Esophagus (tissue), 2 donors: ENCODE measurements around the gene SEMA6C. TPM values are rescaled to one million over a fixed set of nuclear protein-coding genes. Genes with fewer than 3 reads are reported as not detected.
A peak's percentile ranks its signal among the peaks of the same experiment; 100 is the strongest.

Source experiments
- H3K27ac ChIP-seq, 2 donors: one replicate each; pipeline ENCODE4 v1.5.1; 2013; ENCODE audit warnings: low read depth in 2 of 2, mild to moderate bottlenecking in 2 of 2, inconsistent platforms in 1 of 2, low read length in 1 of 2, moderate library complexity in 1 of 2
- H3K27me3 ChIP-seq, 2 donors: one replicate each; pipeline ENCODE4 v1.6.1; 2013; ENCODE audit warnings: low read length in 2 of 2, control low read depth in 1 of 2, mild to moderate bottlenecking in 1 of 2; ENCODE audit not compliant: insufficient read depth in 2 of 2, control insufficient read depth in 1 of 2
- H3K36me3 ChIP-seq, 2 donors: one replicate each; pipeline ENCODE4 v1.6.1; 2013; ENCODE audit warnings: low read length in 1 of 2; ENCODE audit not compliant: control insufficient read depth in 2 of 2, insufficient read depth in 2 of 2
- H3K4me1 ChIP-seq, 2 donors: one replicate each; pipeline ENCODE4 v1.6.1; 2013; ENCODE audit warnings: low read length in 1 of 2; ENCODE audit not compliant: control insufficient read depth in 2 of 2, insufficient read depth in 2 of 2
- H3K4me3 ChIP-seq, 2 donors: one replicate each; pipeline ENCODE4 v1.5.1; 2013; ENCODE audit warnings: low read length in 2 of 2, mild to moderate bottlenecking in 2 of 2, low read depth in 1 of 2, moderate library complexity in 1 of 2
- H3K9me3 ChIP-seq, 2 donors: one replicate each; pipeline ENCODE4 v1.6.1; 2013; ENCODE audit warnings: mild to moderate bottlenecking in 2 of 2, low read depth in 1 of 2, low read length in 1 of 2, moderate library complexity in 1 of 2; ENCODE audit not compliant: control insufficient read depth in 2 of 2, insufficient read depth in 1 of 2
- whole genome bisulfite sequencing, 2 donors: extraction: QIAGEN DNeasy Blood & Tissue Kit; methylation state at CpG; one replicate each; pipeline ENCODE4 v1.1.7; 2013; 5-methylcytosine and 5-hydroxymethylcytosine counted together
- polyA plus RNA-seq, 2 donors: library from polyadenylated mRNA; stranded (reverse); fragments of 200-250 nt; gene quantifications; one replicate each; pipeline ENCODE4 v1.2.3, GENCODE V29; 2013
- donor health status: healthy with polysubstance abuse.
- donor health status: Bipolar disorder and iron deficiency.

Gene SEMA6C
- polyA plus RNA-seq, 2 donors = 3.3 to 7.2 TPM

DNA sequence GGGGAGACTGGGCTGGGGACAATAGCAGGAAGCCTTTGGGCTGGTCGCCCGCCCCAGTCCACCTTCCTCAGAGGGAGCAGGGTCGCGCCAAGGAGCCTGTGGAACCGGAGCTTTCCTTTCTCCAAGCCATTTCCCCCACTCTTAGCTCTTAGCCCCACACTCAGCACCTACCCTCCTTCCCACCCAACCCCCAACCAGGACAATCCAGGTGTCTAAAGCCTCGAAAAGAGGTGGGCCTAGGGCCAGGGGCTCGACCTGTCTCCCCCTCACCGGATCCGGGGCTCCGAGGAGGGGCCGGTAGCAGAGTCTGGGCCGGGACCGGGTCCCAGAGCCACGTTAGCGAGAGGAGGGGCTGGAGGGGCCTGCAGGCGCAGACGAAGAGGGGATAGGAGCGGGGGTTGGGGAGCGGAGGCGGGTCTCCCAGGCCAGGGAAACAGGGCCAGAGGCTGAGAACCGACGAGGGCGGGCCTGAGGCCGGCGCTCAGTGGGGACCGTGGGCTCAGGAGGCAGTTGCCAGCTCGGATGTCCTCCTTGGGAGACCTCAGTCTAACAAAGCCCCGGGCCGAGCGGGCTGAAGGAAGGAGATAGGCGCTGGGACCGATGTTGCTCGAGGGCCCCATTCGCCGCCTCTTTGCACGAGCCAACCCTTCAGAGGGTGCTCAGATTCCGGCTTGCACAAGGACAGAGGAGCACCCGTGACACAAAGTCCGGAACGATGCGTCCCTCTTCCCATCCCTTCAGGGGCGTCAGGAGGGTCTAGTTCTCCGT, 943 bp downstream of the SEMA6C start:
- no peaks in the 10 kb centered on the region for H3K36me3 ChIP-seq
- H3K27me3 ChIP-seq = no peaks in the 10 kb centered on the region
- no peaks in the 10 kb centered on the region for H3K9me3 ChIP-seq
- H3K27ac ChIP-seq = peak overlapping the region in 1 of 2 donors; percentile 35
- WGBS, 2 donors = 20% methylated on average over 42 to 43 of the region's 43 CpGs
- H3K4me1 ChIP-seq = peaks cover 0 to 11% of the 10 kb centered on the region in 2 donors
- peak overlapping the region; percentile 69 for H3K4me3 ChIP-seq

DNA sequence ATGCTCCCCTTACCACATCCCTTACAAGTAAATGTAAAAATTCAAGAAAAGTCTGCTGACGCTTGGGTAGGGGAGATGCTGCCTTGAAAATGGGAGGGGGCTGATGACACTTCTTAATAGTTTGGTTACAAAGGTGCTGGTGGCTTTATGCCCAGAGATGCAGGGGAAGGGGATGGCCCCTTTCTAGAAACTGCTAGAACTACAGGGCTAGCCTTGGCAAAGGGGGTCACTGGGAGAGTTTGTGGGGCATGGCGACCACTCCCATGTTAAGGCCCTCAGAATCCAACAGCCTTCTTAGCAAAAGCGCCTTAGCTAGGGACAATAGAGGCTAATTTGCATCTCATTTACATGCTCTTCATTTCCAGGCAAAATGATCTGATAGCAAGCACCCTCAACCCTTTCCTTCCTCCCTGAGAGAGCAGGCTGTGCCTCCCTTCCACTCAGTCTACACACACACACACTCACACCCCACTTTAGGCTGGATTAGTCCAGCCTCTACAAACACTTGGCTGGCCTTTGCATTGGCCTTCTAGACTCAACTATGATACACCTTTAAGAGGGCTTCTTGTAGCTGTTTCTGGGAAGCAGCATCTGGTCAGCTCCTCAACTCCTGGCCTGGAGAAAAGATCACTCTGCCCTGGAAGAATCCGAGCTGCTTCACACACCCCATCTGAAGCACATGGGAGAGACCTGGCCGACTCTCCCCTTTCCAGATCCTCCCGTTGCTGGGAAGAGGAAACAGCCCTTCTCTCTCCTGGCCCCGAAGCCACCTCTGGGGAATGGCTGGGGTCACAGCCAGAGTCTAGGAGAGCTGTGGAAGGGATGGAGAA, 1.7 kb downstream of the SEMA6C start:
- Histone ChIP-seq H3K27ac (peak overlapping the region in 1 of 2 donors; percentile 35), H3K9me3 (no peaks in the 10 kb centered on the region), H3K36me3 (peaks cover 0 to 1% of the 10 kb centered on the region in 2 donors), H3K4me3 (peak overlapping the region in 1 of 2 donors; percentile 69), H3K4me1 (peaks cover 0 to 11% of the 10 kb centered on the region in 2 donors), H3K27me3 (no peaks in the 10 kb centered on the region)
- 67 to 73% methylated on average over 7 of the region's 7 CpGs for WGBS, 2 donors

DNA sequence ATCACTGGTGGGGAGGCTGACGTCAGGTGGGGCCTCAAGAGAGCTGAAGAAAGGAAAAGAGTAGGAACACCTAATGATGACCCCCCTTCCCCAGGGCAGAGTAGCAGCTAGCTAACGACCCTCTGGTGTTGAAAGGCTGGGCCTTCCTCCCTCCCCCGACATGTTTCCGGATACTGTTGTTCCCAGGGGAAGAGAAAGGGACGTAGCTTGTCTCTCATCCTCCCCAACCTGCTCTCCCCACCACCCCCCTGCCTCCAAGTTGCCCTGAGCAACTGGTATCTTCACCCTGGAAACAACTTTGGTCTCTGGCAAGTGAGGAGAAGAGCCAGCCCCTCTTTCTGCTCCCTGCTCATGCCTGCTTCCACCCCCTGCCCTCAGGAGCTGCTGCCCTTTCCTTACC, 2.4 kb downstream of the SEMA6C start:
- Histone ChIP-seq H3K9me3 (no peaks in the 10 kb centered on the region), H3K27me3 (no peaks in the 10 kb centered on the region), H3K4me1 (peaks cover 0 to 11% of the 10 kb centered on the region in 2 donors), H3K36me3 (peaks cover 0 to 1% of the 10 kb centered on the region in 2 donors), H3K4me3 (no peak overlapping the region), H3K27ac (no peak overlapping the region)
- 71 to 74% methylated on average over 5 of the region's 5 CpGs for WGBS, 2 donors

- H3K27me3 ChIP-seq = no peaks in the 10 kb centered on the region
- H3K9me3 ChIP-seq = no peaks in the 10 kb centered on the region
- peak overlapping the region in 1 of 2 donors; percentile 18 for H3K27ac ChIP-seq
- H3K4me3 ChIP-seq = no peak overlapping the region
- H3K36me3 ChIP-seq = peaks cover 0 to 1% of the 10 kb centered on the region in 2 donors
- H3K4me1 ChIP-seq = peaks cover 0 to 11% of the 10 kb centered on the region in 2 donors
- 71 to 78% methylated on average over 7 of the region's 7 CpGs for WGBS, 2 donors
Observed at GRCh38 chr1:151143057-151143435, 3.4 kb downstream of the SEMA6C start.

DNA sequence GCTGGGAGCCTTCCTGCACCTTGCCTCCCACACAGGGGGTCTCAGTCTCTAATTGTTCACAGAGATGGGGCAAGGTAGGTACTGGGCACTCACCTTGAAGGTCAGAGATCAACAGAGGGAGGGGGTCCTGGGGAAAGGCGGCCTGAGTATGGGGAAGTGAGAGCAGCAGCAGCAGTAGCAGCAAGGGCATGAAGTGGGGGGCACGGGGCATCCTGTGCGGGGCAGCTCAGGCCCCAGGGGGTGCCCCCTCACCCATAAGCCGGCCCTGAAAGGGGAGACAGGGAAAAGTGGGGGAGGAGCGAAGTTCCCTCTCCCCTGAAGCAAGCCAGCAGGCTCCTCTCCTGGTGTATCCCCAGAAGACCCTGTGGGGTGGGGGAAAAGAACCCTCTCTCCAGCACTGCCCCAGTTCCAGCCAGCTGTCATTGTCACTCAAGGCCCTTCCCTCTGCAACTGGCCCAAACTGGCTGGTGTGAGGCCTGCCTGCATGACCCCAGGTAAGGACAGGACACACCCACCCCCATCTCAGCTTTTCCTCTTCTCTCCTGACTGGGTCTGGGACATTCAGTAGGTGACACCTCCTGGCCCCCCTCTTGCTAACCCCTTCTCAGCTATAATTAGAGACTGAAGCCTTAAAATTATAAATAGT, 3.9 kb downstream of the SEMA6C start:
- H3K27me3 ChIP-seq = no peaks in the 10 kb centered on the region
- H3K36me3 ChIP-seq = peaks cover 0 to 1% of the 10 kb centered on the region in 2 donors
- no peak overlapping the region for H3K4me3 ChIP-seq
- H3K9me3 ChIP-seq = no peaks in the 10 kb centered on the region
- H3K27ac ChIP-seq = no peak overlapping the region
- 76 to 82% methylated on average over 5 of the region's 5 CpGs for WGBS, 2 donors
- H3K4me1 ChIP-seq = peaks cover 0 to 11% of the 10 kb centered on the region in 2 donors

- WGBS, 2 donors = 93% methylated on average over 7 of the region's 7 CpGs
- H3K9me3 ChIP-seq = no peaks in the 10 kb centered on the region
- H3K27me3 ChIP-seq = no peaks in the 10 kb centered on the region
- H3K27ac ChIP-seq = no peak overlapping the region
- peaks cover 0 to 1% of the 10 kb centered on the region in 2 donors for H3K36me3 ChIP-seq
- H3K4me3 ChIP-seq = no peak overlapping the region
- no peaks in the 10 kb centered on the region for H3K4me1 ChIP-seq
Observed at GRCh38 chr1:151137789-151138188, 8.6 kb downstream of the SEMA6C start.

DNA sequence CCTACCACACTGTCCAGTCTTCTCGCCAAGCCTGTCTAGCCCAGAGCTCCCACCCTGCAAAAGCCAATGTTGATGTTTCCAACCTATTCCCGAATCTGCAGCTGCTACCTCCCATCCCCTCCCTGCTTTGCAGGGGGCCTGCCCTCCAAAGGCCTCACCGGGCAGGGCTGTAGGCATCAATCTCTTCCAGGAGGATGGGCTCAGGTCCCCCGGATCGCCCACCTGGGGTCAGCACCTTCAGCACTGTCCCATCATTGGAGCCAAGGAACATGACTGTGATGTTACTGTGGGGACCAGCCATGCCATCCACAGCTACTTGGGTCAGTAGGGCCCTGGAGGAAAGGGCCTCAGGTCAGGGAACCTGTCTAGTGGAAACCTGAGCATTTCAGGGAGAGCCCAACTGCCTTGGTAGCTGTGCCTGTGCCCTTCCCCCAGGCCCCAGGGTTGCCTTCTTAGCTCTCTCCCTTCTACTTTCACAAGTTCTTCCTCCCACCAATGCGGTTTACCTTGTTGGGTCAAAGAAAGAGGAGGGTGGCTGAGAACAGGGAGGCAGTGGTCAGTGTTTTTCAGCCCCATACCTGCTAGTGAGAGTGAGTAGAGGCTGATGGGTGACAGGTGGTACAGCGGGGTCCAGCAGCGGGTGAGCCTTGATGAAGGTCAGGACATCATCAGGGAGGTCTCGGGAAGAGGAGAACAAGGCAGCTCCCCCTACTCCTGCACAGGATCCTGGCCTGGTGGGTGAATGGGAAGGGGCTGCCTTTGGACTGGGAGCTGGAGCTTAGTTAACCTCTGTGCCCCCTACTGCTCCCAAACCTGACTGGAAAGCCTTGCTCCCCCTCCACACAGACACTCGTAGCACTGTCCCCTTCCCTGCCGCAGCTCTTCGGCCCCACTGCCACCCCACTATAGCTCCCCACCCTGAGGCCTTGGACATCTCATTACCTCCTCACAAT, 10.7 kb downstream of the SEMA6C start:
- Histone ChIP-seq H3K4me3 (no peak overlapping the region), H3K36me3 (peaks cover 0 to 1% of the 10 kb centered on the region in 2 donors), H3K27ac (no peak overlapping the region), H3K9me3 (no peaks in the 10 kb centered on the region), H3K4me1 (no peaks in the 10 kb centered on the region), H3K27me3 (no peaks in the 10 kb centered on the region)
- WGBS, 2 donors = 87 to 91% methylated on average over 12 of the region's 12 CpGs

DNA sequence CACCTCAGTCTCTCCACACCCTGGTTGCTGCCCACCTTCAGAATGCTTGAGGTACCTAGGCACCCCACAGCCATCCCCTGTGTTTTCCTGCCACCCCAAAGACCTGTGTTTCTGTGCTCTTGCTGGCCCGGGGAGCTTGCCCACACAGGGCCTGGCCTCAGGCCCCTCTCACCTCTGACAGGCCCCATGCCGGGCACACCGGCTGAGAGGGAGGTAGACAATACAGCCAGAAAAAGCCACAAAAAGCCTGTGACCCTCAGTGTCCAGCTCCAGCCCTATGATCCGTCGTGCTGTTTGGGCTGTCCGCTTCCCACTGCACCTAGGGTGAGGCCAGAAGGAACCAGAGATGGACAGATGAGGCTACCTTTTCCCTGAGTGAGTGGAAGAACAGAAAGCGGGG, 11.4 kb downstream of the SEMA6C start:
- Histone ChIP-seq H3K4me3 (no peak overlapping the region), H3K9me3 (no peaks in the 10 kb centered on the region), H3K27me3 (no peaks in the 10 kb centered on the region), H3K27ac (no peak overlapping the region), H3K36me3 (peaks cover 0 to 1% of the 10 kb centered on the region in 2 donors), H3K4me1 (no peaks in the 10 kb centered on the region)
- WGBS, 2 donors = 94 to 95% methylated on average over 7 of the region's 7 CpGs

DNA sequence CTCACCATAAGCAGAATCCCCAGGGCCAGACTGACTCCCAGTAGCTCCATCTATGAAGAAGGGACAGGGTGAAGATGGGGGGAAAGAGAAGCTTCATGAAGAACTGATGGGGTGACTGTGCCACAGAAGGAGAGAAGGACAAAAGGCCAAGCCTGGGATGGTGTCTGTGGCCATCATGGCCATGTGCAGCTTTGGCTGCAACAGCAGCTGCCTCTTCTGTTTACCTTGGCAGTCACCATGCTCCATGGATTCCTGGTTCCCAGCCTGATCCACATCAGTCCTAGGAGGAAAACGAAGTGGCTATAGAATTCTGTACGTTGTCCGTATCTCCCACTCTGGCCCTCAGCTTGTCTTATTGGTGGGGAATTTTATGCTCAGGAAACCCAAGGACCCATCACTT, 12.0 kb downstream of the SEMA6C start:
- no peak overlapping the region for H3K27ac ChIP-seq
- 80% methylated on average over 3 of the region's 3 CpGs for WGBS, 2 donors
- no peaks in the 10 kb centered on the region for H3K4me1 ChIP-seq
- no peaks in the 10 kb centered on the region for H3K36me3 ChIP-seq
- no peaks in the 10 kb centered on the region for H3K9me3 ChIP-seq
- no peak overlapping the region for H3K4me3 ChIP-seq
- no peaks in the 10 kb centered on the region for H3K27me3 ChIP-seq
